OCI-M2 (cell line): ENCODE measurements around the gene F11R.
"Not testable (repeated sequence)": the region's sequence is repeated elsewhere in the genome, so short reads cannot be mapped to it uniquely, and the experiment has no call there.

ENCODE experiments used
- DNase-seq: peaks from one replicate; lab custom pipeline; 2025; ENCODE audit not compliant: unreplicated experiment; lab: John Stamatoyannopoulos, UW

F11R gene

DNA sequence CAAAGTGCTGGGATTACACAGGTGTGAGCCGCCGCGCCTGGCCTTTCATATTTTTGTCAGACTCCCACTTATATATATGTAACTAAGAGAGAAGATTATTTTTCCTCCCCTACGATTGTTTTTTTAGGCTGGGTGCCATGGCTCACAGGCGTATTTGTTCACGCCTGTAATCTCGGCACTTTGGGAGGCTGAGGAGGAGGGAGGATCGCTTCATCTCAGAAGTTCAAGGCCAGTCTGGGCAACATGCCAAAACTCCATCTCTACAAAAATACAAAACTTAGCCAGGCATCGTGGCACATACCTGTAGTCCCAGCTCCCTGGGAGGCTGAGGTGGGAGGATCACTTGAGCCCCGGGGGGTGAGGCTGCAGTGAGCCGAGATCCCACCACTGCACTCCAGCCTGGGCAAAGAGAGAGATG is 42.4 kb downstream of the F11R start:
- DNase-seq = no peak

DNA sequence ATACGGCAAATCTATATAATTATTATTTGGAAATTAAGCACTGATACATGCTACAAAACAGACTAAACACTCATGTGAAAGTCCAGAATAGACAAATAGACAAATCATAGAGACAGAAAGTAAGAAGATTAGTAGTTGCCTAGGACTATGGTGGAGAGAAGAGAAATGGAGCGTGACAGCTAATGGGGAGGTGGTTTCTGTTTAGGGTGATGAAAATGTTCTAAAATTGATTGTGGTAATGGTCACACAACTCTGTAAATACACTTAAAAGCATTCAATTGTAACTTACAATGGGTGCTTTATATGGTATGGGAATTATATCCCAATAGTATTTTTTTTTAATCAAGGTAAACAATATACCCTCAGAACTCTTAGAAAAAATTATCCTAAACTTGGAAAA is 45.9 kb downstream of the F11R start:
- DNase-seq = no peak

DNA sequence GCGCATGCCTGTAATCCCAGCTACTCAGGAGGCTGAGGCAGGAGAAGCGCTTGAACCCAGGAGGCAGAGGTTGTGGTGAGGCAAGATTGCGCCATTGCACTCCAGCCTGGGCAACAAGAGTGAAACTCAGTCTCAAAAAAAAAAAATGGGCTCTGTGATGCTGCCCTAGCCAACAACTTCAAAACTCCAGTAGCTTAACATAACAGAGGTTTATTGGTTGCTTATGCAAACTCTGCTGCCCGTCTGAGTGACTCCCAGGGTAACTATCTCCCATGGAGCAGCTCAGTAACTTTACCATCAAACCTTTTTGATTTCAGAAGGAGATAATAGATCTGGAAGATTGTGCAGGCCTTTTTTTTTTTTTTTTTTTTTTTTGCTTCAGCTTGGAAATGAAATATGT is 47.5 kb downstream of the F11R start:
- no peak for DNase-seq

- DNase-seq = no peak
These were observed 48.0 kb downstream of the F11R start for GRCh38 chr1:160972939-160973338.

GRCh38 chr1:160971618-160972056 is 49.3 kb downstream of the F11R start:
- no peak for DNase-seq

DNA sequence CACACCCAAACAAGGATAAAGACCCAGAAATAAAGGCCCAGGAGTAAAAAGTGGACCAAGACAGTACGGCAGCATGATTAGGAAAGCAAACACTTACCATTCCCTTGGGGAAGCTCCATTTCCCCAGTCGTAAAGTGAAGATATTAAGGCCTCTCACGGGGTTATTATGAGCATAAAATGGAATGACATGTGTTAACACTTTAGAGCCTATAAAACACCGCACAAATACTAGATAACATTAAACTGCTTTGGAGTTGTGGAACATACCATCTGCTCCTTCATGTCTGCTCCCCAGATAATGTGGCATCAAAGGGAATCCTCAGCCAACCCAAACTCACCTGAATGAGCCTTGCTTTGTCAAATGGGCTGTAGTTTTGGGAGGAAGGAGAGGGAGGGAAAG is 57.4 kb downstream of the F11R start:
- no peak for DNase-seq

DNA sequence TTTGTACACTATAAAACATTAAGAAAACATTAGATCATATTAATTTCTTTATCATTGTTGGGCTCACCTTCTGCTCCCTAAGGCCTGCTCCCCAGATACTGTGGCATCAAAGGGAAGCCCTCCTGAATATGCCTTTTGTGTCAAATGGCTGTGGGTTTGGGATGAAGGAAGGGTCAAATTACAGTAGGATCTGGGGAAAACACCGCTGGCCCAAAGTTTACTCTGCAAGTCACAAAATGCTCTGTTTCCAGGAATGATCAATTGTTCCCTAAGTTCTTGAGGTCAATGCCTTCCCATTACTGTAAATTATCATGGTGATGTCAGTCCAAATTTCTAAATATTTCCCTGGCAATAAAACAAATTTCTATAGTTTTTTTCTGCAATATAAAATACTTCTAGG is 59.5 kb downstream of the F11R start:
- DNase-seq = no peak

GRCh38 chr1:160956966-160957365 is 64.0 kb downstream of the F11R start:
- DNase-seq = no peak

- DNase-seq = no peak
These were observed 66.5 kb downstream of the F11R start, which contains the start of gene ITLN2 for GRCh38 chr1:160954158-160955104. Gene ITLN2, minus strand, starts transcription at chr1:160954809. Its CDS starts 68 bp downstream, at chr1:160954741.

- DNase-seq = no peak
These were observed 67.9 kb downstream of the F11R start for GRCh38 chr1:160953030-160953429.

DNA sequence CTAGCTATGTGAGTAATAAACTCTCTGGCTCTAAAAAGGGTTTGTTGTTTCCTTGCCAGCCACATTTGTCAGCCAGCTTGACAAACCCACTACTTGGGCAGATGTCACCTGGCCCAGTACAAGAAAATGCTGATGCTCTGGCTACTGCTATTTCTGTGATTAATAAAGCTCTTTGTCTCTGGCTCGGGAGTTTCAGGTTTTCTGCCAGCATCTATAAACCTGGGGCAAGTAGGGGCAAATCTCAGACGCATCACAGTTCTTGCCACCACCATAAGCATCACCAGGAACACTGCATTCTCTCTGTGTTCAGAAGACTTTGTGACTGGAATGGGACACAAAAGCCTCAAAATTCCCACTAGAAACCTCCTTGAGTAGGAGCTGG is 68.8 kb downstream of the F11R start:
- DNase-seq = no peak

DNA sequence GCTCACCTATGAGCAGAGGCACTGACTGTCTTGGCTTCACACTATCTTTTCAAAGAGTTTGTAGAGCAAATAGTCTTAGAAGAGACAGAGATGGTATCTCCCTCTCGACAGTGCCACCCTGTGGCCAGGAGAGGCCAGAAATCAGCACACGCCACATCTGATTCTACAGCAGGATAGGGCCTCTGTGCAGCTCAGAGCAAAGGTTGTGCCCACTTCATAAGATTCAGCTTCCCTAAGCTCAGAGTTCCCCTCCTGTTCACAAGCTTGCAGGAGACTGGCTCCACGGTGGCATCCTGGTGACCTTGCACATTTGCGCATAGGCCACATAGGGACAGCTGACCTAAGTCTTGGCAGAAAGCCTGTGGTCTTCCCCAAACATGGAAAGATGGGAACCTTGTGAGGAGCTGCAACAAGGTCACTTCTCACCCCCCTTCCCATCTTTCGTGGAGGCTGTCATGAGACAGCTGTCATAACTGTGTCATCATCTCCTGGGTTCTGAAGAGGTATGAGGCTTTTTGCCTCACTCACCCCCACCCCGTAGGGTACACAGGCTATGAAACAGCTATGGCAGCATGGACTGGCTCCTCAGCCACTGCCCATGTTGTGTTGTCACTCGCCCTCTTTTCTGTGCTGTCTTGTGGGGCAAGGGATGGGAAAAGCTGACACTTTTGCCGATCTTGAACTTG is 69.4 kb downstream of the F11R start:
- no peak for DNase-seq

DNA sequence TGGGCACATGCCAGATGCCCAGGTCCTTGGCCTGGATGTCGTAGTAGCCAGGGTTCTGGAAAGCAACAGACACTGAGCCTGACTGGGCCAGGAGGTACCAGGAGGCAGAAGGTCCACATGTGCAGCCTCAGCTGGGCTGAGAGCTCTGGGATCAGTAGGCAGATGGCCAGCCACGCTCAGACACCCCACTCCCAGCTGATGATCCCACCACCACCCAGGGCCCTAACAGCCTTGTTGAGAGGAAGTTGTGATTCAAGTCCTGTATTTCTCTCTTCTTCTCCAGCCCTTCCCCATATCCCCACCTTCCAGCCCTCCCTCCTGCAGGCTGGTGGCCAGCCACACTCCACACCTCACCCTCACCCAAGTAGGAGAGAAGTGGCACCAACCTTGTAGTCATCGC is 70.3 kb downstream of the F11R start:
- no peak for DNase-seq

DNA sequence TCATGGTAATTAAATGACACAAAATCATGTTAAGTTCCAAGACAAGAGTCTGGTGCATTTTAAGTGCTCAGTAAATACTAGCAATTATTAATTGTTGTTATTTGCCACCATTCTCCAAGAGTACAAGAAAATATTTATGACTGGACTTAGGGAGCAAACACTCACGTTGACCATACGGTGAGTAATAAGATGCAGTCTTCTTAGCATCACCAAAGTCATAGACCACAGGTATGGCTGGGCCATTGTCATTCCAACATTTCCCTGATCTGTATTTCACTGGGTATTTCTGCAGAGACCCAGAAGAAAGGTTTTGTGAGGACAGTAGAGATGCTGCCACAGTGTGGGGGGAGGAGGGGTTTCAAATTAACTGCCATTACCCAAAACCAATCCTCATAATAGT is 71.1 kb downstream of the F11R start:
- DNase-seq = no peak

DNA sequence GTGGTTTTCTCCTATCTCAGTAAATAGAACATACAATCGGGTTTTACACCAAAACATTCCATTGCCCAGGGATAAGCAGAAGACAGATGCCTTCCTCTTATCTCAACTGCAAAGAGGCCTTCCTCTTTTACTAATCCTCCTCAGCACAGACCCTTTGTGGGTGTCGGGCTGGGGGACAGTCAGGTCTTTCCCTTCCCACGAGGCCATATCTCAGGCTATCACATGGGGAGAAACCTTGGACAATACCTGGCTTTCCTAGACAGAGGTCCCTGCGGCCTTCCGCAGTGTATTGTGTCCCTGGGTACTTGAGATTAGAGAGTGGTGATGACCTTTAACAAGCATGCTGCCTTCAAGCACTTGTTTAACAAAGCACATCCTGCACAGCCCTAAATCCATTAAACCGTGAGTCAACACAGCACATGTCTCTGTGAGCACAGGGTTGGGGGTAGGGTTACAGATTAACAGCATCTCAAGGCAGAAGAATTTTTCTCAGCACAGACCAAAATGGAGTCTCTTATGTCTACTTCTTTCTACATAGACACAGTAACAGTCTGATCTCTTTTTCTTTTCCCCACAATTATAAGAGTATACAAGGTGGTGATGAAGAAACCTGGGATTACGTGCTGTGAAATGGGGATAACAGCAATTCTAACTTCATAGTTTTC is 71.6 kb downstream of the F11R start:
- DNase-seq = not testable (repeated sequence)

GRCh38 chr1:160947174-160947759 is 73.7 kb downstream of the F11R start:
- DNase-seq = not testable (repeated sequence)

GRCh38 chr1:160945881-160946280 is 75.1 kb downstream of the F11R start:
- not testable (repeated sequence) for DNase-seq
